MM.1S (cell line): ENCODE data around the gene KIAA0825.

Source experiments
- DNase-seq: peaks from one replicate; pipeline ENCODE4 v3.0.0-alpha.2; 2015
- H2AFZ ChIP-seq: fragments of 300-600 bp; sonication (generic); 2 replicates; pipeline ENCODE4 v1.6.0; 2016; ENCODE audit warnings: antibody characterized with exemption, low read length
- H3F3A ChIP-seq: fragments of 300-600 bp; sonication (generic); 2 replicates; pipeline ENCODE4 v1.6.1; 2016; ENCODE audit warnings: mild to moderate bottlenecking, antibody characterized with exemption, low read length, moderate library complexity, mixed read lengths; ENCODE audit not compliant: insufficient read depth
- H3K27ac ChIP-seq: fragments of 300-600 bp; sonication (generic); 2 replicates; pipeline ENCODE4 v1.5.1; 2016; ENCODE audit warnings: mild to moderate bottlenecking, low read length
- H3K27me3 ChIP-seq: fragments of 300-600 bp; sonication (generic); replicated peaks from 2 replicates; pipeline ENCODE4 v1.6.0; 2016; ENCODE audit warnings: low read length; ENCODE audit not compliant: insufficient read depth
- H3K36me3 ChIP-seq: fragments of 300-600 bp; sonication (generic); replicated peaks from 2 replicates; pipeline ENCODE4 v1.6.1; 2016; ENCODE audit warnings: mild to moderate bottlenecking, low read length, mixed read lengths; ENCODE audit not compliant: insufficient read depth
- H3K4me1 ChIP-seq: fragments of 300-600 bp; sonication (generic); 2 replicates; pipeline ENCODE4 v1.6.1; 2016; ENCODE audit warnings: low read length, mixed read lengths
- H3K4me2 ChIP-seq: fragments of 300-600 bp; sonication (generic); 2 replicates; pipeline ENCODE4 v1.6.0; 2016; ENCODE audit warnings: low read depth, low read length
- H3K4me3 ChIP-seq: fragments of 300-600 bp; sonication (generic); 2 replicates; pipeline ENCODE4 v1.5.1; 2016; ENCODE audit warnings: low read length, mixed read lengths
- H3K79me2 ChIP-seq: fragments of 300-600 bp; sonication (generic); 2 replicates; pipeline ENCODE4 v1.6.1; 2016; ENCODE audit warnings: mixed run types, low read length, mixed read lengths
- H3K9ac ChIP-seq: fragments of 300-600 bp; sonication (generic); 2 replicates; pipeline ENCODE4 v1.6.1; 2016; ENCODE audit warnings: low read length, mixed read lengths
- H3K9me2 ChIP-seq: fragments of 300-600 bp; sonication (generic); replicated peaks from 2 replicates; pipeline ENCODE4 v1.6.1; 2016; ENCODE audit warnings: mild to moderate bottlenecking, low read length, mixed read lengths; ENCODE audit not compliant: insufficient read depth
- H3K9me3 ChIP-seq: fragments of 300-600 bp; sonication (generic); replicated peaks from 2 replicates; pipeline ENCODE4 v1.6.1; 2016; ENCODE audit warnings: mild to moderate bottlenecking, low read length, mixed read lengths; ENCODE audit not compliant: insufficient read depth
- H4K20me1 ChIP-seq: fragments of 300-600 bp; sonication (generic); 2 replicates; pipeline ENCODE4 v1.6.1; 2016; ENCODE audit warnings: mild to moderate bottlenecking, low read length, moderate library complexity, mixed read lengths; ENCODE audit not compliant: insufficient read depth
- CTCF ChIP-seq: fragments of 300-600 bp; sonication (generic); IDR thresholded peaks from 2 replicates; pipeline ENCODE4 v1.5.1; 2016; ENCODE audit warnings: antibody characterized with exemption, low read length, mixed read lengths
- EZH2 ChIP-seq: fragments of 300-600 bp; sonication (generic); optimal IDR thresholded peaks from 2 replicates; pipeline ENCODE3; 2017; ENCODE audit warnings: low read depth, mild to moderate bottlenecking, antibody characterized with exemption, low read length, mixed read lengths
- EZH2phosphoT487 ChIP-seq: fragments of 300-600 bp; sonication (generic); IDR thresholded peaks from 2 replicates; pipeline ENCODE4 v1.6.1; 2018; ENCODE audit warnings: antibody characterized with exemption, low read length

KIAA0825 gene

GRCh38 chr5:94250985-94251384 is 367.4 kb downstream of the KIAA0825 start:
- H3K4me2 ChIP-seq, result no peak overlapping the region
- no peaks in the 10 kb centered on the region for H3K36me3 ChIP-seq
- no peak overlapping the region for H3K9ac ChIP-seq
- DNase-seq, result no peak
- H3K9me2 ChIP-seq, result no peaks in the 10 kb centered on the region
- no peak overlapping the region for H3K4me3 ChIP-seq
- no peak overlapping the region for H2AFZ ChIP-seq
- H3K79me2 ChIP-seq, result no peaks in the 10 kb centered on the region
- H3K27me3 ChIP-seq, result no peaks in the 10 kb centered on the region
- H4K20me1 ChIP-seq, result no peaks in the 10 kb centered on the region
- no peaks in the 10 kb centered on the region for H3K4me1 ChIP-seq
- TF ChIP-seq EZH2phosphoT487, result no peak
- no peak for TF ChIP-seq CTCF
- TF ChIP-seq EZH2, result no peak
- H3F3A ChIP-seq, result no peaks in the 10 kb centered on the region
- no peak overlapping the region for H3K27ac ChIP-seq
- no peaks in the 10 kb centered on the region for H3K9me3 ChIP-seq

GRCh38 chr5:94249430-94249829 is 369.0 kb downstream of the KIAA0825 start:
- Histone ChIP-seq H3K36me3 (no peaks in the 10 kb centered on the region), H3K4me1 (no peaks in the 10 kb centered on the region), H3F3A (no peaks in the 10 kb centered on the region), H4K20me1 (no peaks in the 10 kb centered on the region), H3K4me2 (no peak overlapping the region), H3K79me2 (no peaks in the 10 kb centered on the region), H3K9ac (no peak overlapping the region), H3K4me3 (no peak overlapping the region), H3K9me3 (no peaks in the 10 kb centered on the region), H3K27me3 (no peaks in the 10 kb centered on the region), H2AFZ (no peak overlapping the region), H3K9me2 (no peaks in the 10 kb centered on the region), H3K27ac (no peak overlapping the region)
- DNase-seq, result no peak
- TF ChIP-seq CTCF, result no peak
- TF ChIP-seq EZH2, result no peak
- TF ChIP-seq EZH2phosphoT487, result no peak

- no peaks in the 10 kb centered on the region for H3K79me2 ChIP-seq
- H2AFZ ChIP-seq, result no peak overlapping the region
- no peak overlapping the region for H3K9ac ChIP-seq
- no peak overlapping the region for H3K4me2 ChIP-seq
- no peaks in the 10 kb centered on the region for H3K4me1 ChIP-seq
- no peak overlapping the region for H3K27ac ChIP-seq
- H3K36me3 ChIP-seq, result no peaks in the 10 kb centered on the region
- H3F3A ChIP-seq, result no peaks in the 10 kb centered on the region
- no peaks in the 10 kb centered on the region for H4K20me1 ChIP-seq
- no peaks in the 10 kb centered on the region for H3K27me3 ChIP-seq
- DNase-seq, result no peak
- TF ChIP-seq EZH2 (no peak), EZH2phosphoT487 (no peak), CTCF (no peak)
- H3K4me3 ChIP-seq, result no peak overlapping the region
- no peaks in the 10 kb centered on the region for H3K9me2 ChIP-seq
- no peaks in the 10 kb centered on the region for H3K9me3 ChIP-seq
These were observed 370.1 kb downstream of the KIAA0825 start for GRCh38 chr5:94248175-94248875.
